CD4-positive, alpha-beta T cell treated with Interleukin-6 at 100 ng/mL for 8 hours (primary cell): ENCODE data around the gene GRIA1.
"Not testable (repeated sequence)": the region's sequence is repeated elsewhere in the genome, so short reads cannot be mapped to it uniquely, and the experiment has no call there.

Experiments used
- DNase-seq: peaks from one replicate; pipeline ENCODE4 v3.0.0-alpha.2; 2020; ENCODE audit warnings: mixed read lengths, low spot score

The GRIA1 gene

DNA sequence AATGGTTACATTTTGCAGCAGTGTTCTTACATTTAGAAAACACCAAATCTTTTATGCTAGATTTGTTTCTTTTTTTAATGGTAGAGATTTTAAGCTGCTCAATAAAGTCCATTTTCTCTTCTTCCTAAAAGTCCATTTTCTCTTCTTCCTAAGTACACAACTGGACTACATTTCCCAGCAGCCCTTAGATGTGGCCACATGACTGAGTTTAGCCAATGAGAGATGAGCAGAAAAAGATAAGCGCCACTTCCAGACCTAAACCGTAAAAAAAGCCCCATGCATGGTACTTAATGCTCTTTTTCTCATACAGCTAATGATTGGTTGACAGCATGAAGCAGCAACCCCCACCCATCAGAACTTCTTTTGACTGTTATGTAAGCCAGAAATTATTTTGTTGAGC, 341.5 kb downstream of the GRIA1 start:
- no peak for DNase-seq

DNA sequence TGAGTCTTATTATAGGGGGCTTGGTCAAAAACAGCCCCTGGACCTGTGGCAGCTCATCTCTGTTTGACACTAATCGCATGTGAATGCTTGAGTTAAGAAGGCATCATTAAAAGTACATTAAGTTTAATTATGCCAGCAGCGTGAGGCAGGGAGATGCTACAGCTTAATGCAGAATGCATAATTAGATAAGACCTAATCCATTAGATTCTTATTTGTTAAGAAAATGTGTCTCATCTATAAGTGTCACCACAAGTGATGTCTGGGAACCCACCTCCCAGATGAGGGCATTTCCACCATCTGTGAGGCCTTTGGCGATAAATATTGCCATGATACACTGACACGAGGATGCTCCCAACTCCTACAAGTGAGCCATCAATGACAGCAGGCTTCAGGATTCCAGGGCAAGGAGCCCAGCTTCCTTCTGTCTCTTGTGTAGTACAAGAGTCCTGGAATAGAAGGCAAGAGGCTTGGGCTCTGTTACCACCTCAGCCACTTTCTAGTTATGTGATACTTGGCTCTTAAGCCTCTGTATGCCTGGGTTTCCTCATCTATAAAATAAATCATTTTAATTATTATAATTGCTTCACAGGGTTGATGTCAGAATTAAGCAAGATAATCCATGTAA, 345.5 kb downstream of the GRIA1 start:
- no peak for DNase-seq

DNA sequence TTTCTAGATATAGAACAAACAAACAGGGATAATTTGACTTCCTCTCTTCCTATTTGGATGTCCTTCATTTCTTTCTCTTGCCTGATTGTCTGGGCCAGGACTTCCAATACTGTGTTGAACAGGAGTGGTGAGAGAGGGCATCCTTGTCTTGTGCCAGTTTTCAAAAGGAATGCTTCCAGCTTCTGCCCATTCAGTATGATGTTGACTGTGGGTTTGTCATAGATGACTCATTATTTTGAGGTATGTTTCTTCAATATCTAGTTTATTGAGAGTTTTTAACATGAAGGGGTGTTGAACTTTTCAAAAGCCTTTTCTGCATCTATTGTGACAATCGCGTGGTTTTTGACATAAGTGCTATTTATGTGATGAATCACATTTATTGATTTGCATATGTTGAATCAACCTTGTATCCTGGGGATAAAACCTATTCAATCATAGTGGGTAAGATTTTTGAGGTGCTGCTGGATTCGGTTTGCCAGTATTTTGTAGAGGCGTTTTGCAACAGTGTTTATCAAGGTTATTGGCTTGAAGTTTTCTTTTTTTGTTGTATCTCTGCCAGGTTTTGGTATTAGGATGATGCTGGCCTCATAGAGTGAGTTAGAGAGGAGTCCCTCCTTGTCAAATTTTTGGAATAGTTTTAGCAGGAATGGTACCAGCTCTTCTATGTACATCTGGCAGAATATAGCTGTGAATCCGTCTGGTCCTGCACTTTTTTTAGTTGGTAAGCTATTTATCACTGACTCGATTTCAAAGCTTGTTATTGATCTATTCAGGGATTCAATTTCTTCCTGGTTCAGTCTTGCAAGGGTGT, 359.0 kb downstream of the GRIA1 start:
- DNase-seq, result not testable (repeated sequence)

DNA sequence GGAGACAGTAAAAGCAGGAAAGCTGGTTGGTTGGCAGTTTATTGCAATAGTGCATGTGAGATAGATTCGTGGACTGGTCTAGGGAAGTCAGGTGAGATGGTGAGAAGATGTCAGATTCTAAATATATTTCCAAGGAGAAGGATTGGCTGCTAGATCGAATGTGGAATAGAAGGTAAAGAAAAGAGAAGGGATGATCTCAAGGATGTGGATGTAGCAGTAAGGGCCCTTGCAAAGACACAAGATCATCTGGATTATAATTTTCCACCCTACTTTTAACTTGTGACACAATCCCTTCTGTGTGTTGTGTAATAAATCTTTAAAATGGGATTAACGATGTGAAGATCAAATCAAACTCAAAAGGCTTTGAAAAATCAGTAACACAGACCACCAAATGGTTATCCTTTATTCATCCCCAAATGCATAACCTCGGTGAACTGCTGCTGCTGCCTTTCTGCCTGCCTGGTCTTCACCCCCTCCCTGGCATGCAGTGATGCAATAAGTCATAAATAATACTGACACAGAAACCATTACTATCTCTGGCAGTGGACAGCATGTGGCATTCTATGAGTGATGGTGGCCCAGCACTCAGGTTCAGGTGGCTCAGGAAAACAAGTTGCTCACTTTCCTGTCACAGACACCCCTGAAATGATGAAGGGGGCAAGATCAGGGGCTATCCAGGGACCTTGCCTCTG, 369.9 kb downstream of the GRIA1 start:
- no peak for DNase-seq

DNA sequence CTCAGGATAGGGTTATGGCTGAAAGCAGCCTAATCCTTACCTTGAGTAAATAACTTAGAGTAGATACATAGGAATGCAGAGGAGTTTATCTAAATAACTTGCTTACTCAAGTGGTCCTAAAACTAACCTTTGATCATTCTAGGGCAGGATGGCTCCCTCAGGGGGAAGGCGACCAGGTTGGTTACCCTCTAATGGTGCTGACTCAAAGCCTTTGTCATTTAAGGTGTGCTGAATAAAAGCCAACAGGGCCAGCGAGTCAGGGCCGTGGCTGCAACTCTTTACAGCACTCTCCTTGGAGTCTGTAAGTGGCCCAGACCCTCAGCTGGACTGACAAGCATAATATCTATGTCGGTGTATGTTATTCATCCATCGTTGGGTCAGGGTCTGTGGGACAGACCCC, 372.4 kb downstream of the GRIA1 start:
- DNase-seq, result not testable (repeated sequence)
